ENCODE measurements around the gene FKTN. TPM values are rescaled to one million over a fixed set of nuclear protein-coding genes. Genes with fewer than 3 reads are reported as not detected.

Gene FKTN
- total and polyA plus RNA-seq, 2 donors (not counting 3 experiments of a cell fraction or from before 2014, with no cell fraction given) = 2.8 to 13.2 TPM

DNA sequence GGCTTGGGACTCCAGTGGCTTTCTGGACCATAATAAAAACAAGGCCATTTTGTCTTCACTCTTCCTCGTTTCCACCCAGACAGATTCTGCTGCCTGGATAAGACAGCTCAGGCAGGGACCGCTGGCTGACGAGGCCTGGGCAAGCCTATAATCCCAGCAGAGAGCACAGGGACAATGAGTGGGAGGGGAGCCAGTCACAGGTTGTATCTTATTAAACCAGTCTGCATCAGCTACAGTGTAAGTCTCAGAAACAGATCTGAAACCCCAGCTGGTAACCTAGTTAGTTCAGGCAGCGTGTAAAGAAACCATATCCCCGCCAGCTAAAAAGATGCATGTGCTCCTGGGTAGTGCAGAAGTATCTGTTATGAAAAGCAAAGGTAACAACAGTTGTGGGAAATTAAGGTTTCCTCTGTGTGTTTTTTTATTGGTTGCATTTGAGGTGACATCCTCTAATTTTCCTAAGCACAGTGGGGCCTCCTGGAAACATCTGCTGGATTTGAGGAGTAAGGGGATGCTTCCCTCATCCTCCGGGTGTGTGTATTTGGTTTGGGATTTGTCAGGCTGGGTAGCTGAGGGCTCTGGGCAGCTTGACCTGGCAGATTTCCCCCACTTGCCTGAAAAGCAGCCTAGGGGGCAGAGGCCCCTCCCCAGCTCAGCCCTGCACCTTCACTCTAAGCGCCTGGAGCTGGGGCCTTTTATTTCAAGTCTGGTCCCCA is 89.1 kb downstream of the FKTN start:
- Histone ChIP-seq H3K9ac (replicated peaks; ENCODE audit: extremely low read depth, insufficient read depth, low read length) (no peak overlapping the region), H3K27me3 (ENCODE audit: control insufficient read depth in 2 of 2, insufficient read depth in 2 of 2, low read length in 2 of 2) (no peaks in the 10 kb centered on the region), H3K4me3 (replicated peaks in 1 of 3; ENCODE audit: insufficient read depth in 1 of 3, low read depth in 1 of 3, low read length in 3 of 3) (no peak overlapping the region), H3K27ac (ENCODE audit: insufficient read depth, low read depth, low read length) (no peak overlapping the region), H4K20me1 (replicated peaks; ENCODE audit: control insufficient read depth, extremely low read depth, insufficient read depth, low read length) (no peaks in the 10 kb centered on the region), H3K9me1 (replicated peaks; ENCODE audit: control insufficient read depth, extremely low read depth, insufficient read depth, low read length) (no peaks in the 10 kb centered on the region), H3K36me3 (ENCODE audit: control insufficient read depth in 2 of 2, extremely low read depth in 1 of 2, insufficient read depth in 2 of 2, low read length in 2 of 2) (no peaks in the 10 kb centered on the region), H3K4me2 (ENCODE audit: insufficient read depth, low read length) (no peak overlapping the region), H3K9me3 (replicated peaks; ENCODE audit: control insufficient read depth, insufficient read depth, low read length) (no peaks in the 10 kb centered on the region), H2AFZ (ENCODE audit: low read depth, low read length) (no peak overlapping the region), H3K79me2 (ENCODE audit: control insufficient read depth, insufficient read depth, low read length) (no peaks in the 10 kb centered on the region), H3K4me1 (ENCODE audit: control insufficient read depth, extremely low read depth, insufficient read depth, low read length) (no peaks in the 10 kb centered on the region)
- intact Hi-C loops (cut with micrococcal nuclease) = no loop called here
- ChIA-PET POLR2A (no interaction called here), CTCF (interaction anchor here (1.0 to 3.0 kb wide), 2 partner anchors 10 to 11 kb away, joined by 3 to 16 read pairs; no protein-coding TSS in a partner anchor)
- no TSS peak for BruUV-seq (replicated peaks)
- no peak for DNase-seq (ENCODE audit: low read depth, low spot score)
- no peak for FAIRE-seq
- TF ChIP-seq JUN (IDR thresholded peaks at IDR 0.05; ENCODE audit: borderline replicate concordance, insufficient read depth, insufficient read length, low read depth) (no peak), POLR2A (IDR thresholded peaks at IDR 0.05; ENCODE audit: low read depth, low read length) (no peak), FOS (IDR thresholded peaks at IDR 0.05; ENCODE audit: borderline replicate concordance, insufficient read depth, low read length) (no peak), GATA2 (IDR thresholded peaks at IDR 0.05; ENCODE audit: insufficient read depth, insufficient read length, low read depth, low read length) (no peak), EZH2 (IDR thresholded peaks at IDR 0.05; ENCODE audit: borderline replicate concordance, low read depth, low read length, severe bottlenecking) (no peak), POLR2AphosphoS5 (IDR thresholded peaks at IDR 0.05; ENCODE audit: insufficient read depth, low read depth, low read length) (no peak), MYC (IDR thresholded peaks at IDR 0.05; ENCODE audit: low read depth, low read length) (no peak)
- TF ChIP-seq, protein P1, sequence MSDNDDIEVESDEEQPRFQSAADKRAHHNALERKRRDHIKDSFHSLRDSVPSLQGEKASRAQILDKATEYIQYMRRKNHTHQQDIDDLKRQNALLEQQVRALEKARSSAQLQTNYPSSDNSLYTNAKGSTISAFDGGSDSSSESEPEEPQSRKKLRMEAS (IDR thresholded peaks at IDR 0.05; ENCODE audit: insufficient read depth, insufficient read length) = no peak
- TF ChIP-seq, protein P2, sequence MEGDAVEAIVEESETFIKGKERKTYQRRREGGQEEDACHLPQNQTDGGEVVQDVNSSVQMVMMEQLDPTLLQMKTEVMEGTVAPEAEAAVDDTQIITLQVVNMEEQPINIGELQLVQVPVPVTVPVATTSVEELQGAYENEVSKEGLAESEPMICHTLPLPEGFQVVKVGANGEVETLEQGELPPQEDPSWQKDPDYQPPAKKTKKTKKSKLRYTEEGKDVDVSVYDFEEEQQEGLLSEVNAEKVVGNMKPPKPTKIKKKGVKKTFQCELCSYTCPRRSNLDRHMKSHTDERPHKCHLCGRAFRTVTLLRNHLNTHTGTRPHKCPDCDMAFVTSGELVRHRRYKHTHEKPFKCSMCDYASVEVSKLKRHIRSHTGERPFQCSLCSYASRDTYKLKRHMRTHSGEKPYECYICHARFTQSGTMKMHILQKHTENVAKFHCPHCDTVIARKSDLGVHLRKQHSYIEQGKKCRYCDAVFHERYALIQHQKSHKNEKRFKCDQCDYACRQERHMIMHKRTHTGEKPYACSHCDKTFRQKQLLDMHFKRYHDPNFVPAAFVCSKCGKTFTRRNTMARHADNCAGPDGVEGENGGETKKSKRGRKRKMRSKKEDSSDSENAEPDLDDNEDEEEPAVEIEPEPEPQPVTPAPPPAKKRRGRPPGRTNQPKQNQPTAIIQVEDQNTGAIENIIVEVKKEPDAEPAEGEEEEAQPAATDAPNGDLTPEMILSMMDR (IDR thresholded peaks at IDR 0.05; ENCODE audit: extremely low read depth in 1 of 2, insufficient read depth in 1 of 2, low read depth in 1 of 2, low read length in 2 of 2) = no peak
- dilution Hi-C loops (cut with MboI; ENCODE audit: extremely low pct_ligation_motif_present, low sequenced_read_pairs) = no loop called here
